Temporal lobe (tissue), 1 donor: Measurements from ENCODE around the gene AMPD3. TPM values are rescaled to one million over a fixed set of nuclear protein-coding genes. Genes with fewer than 3 reads are reported as not detected.

Experiments used
- total RNA-seq: library from RNA; depleted of rRNA; stranded (reverse); fragments of >200 nt; gene quantifications from one replicate; pipeline ENCODE4 v1.2.3, GENCODE V29; 2014

The AMPD3 gene
- total RNA-seq, 1 donor from 2014 or later: 0.98 TPM

Other genes starting within 250 kb of the AMPD3 start
- 99.8 TPM for gene SBF2, start 161.0 kb upstream of the AMPD3 start, total RNA-seq
- 14.5 TPM for gene ADM, start 150.2 kb upstream of the AMPD3 start, total RNA-seq
- gene RNF141, start 85.9 kb downstream of the AMPD3 start, total RNA-seq: 64.7 TPM
- gene LYVE1, start 113.4 kb downstream of the AMPD3 start, total RNA-seq: 4.9 TPM
- gene IRAG1, start 238.5 kb downstream of the AMPD3 start, total RNA-seq: 0.98 TPM